ENCODE results near the gene SAFB.

Gene SAFB

DNA sequence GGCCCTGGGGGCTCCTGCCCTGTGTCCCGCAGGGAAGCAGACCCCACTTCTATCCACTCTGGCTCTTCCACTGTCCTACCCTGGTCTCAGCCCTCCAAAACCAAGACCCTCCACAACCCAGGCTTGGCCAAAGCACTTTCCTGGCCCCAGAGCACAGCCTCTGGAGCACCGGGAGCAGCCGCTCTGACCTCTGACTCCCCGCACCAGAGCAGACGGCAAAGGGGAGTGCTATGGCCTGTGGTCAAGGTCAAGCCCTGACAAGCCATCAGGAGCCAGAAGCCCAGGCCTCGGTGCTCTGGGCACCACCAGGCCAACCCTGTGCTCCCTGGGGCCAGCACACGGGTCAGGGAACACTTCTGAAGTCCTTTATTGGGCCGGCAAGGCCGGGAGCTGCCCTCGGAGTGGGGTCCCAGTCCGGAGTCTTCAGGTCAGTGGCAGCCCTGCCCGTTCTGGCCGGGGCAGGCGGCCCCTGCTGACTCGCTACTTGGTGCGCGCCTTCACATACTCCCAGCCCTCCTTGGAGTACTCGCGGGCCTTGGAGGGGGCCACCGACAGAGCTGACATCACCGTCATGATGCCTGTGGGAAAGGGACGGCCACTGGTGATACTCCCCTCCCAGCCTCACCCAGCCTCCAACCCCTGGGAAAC, 55.3 kb downstream of the SAFB start:
- TF ChIP-seq, protein P1, sequence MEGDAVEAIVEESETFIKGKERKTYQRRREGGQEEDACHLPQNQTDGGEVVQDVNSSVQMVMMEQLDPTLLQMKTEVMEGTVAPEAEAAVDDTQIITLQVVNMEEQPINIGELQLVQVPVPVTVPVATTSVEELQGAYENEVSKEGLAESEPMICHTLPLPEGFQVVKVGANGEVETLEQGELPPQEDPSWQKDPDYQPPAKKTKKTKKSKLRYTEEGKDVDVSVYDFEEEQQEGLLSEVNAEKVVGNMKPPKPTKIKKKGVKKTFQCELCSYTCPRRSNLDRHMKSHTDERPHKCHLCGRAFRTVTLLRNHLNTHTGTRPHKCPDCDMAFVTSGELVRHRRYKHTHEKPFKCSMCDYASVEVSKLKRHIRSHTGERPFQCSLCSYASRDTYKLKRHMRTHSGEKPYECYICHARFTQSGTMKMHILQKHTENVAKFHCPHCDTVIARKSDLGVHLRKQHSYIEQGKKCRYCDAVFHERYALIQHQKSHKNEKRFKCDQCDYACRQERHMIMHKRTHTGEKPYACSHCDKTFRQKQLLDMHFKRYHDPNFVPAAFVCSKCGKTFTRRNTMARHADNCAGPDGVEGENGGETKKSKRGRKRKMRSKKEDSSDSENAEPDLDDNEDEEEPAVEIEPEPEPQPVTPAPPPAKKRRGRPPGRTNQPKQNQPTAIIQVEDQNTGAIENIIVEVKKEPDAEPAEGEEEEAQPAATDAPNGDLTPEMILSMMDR (IDR thresholded peaks at IDR 0.05; ENCODE audit: low read depth, low read length): no peak
- no peak overlapping the region for H3K4me3 ChIP-seq (ENCODE audit: low read depth, low read length)

DNA sequence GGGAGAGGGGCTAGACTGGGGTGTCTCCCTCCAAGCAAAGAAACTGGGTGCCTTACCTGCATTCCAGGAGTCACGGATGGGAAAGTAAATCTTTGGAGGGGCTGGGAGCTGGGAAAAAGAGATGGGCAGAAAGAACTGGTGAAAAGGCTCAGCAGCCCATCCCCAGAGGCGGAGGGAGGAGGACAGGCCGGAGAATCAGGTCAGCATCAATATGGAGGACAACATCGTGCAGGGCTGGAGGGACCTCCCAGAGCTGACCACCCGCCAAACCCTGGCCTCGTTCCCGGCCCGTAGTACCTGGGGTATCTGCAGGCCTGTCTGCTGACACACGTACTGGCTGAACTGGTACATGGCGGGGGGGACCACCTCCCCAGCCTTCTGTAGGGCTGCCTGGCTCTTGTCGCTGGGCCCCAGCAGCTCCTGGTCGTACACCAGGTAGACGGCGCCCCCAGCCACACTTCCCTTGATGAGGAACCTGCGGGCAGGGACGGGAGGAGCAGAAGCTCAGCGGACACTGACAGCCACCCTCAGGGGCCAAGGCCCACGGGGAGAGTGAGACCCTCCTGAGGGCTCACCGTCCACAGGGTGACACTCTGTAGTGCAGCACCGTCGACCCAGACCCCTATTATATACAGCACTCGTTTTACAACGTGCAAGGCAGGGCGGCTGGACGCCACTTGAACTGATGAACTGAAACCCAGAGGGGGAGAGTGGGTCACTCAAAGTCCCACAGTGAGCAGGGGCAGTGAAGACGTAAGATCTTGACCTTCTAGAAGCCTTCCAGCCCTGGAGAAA, 56.6 kb downstream of the SAFB start:
- peak overlapping the region; percentile 97 for H3K4me3 ChIP-seq (ENCODE audit: low read depth, low read length)
- TF ChIP-seq, protein P1 (IDR thresholded peaks at IDR 0.05; ENCODE audit: low read depth, low read length): no peak

DNA sequence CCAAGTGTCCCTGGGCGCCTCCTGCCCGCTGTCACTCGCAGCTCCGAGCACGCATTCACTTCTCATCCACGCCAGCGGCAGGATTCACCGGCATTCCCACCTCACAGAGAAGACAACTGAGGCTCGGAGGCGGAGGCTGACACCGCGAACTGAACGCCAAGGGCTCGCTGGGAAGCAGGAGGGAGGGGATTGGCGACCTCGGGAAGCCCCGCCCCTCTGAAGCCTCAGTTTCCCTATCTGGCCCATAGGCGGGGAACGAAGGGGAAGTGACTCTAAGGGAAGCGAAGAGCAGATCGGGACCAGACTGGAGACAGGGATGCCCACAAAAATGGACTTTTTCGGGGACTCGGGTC, 57.2 kb downstream of the SAFB start:
- TF ChIP-seq, protein P1 (IDR thresholded peaks at IDR 0.05; ENCODE audit: low read depth, low read length): no peak

DNA sequence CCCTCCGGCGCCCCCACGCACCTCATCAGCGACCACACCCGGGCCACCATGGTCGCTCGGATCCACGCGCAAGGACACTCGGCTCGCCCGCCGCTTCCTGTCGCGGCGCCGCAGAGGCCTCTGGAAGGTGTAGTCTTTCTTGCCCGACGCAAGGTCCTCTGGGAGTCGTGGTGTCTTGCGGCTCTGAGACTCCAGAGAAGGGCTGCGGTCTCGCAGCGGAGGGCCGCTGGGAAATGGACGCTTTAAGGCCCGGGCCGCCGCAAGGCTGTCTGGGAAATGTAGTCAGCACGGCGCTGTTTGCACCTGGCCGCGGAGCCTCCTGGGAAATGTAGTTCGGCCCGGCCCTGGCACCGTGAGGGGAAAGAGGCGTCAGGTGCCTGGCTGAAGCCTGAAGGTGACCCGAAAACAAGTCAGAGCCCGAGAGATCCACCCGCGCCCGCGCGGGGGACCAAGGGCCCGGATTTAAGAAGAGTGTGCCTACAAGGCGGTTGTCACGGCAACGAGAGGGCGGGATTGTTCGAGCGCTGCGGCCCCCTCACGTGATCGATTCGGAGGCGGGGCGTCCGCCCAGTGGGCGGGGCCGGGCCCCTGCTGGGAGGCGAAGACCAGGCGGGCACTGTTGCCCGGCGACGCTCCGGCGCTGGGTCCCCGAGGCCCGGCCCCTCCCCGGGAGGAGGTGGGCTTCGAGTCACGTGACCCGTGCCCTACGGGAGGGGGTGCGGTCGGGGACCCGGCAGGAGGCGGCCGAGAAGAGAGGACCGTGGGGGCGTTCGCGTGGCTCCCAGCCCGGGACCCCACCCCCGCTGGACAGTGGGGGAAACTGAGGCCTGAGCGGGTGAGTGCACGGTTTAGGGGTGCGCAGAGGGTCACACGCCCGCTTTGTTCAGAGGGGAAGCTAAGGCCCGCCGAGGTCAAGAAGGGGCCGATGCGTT, 57.8 kb downstream of the SAFB start, which contains the start of the genes HSD11B1L and MICOS13:
TSS of gene HSD11B1L (plus strand) at position 591 of the 932 bp plus-strand sequence. CDS start 3,806 bp downstream, outside the sequence.
TSS of gene MICOS13 (minus strand) at position 80 of the 932 bp plus-strand sequence. CDS start at position 50, 30 bp downstream.
- peak within 1 kb of the TSS; percentile 97 for H3K4me3 ChIP-seq (ENCODE audit: low read depth, low read length)
- TF ChIP-seq, protein P1 (IDR thresholded peaks at IDR 0.05; ENCODE audit: low read depth, low read length): no peak

More for the DNA sequence above, 57.2 kb downstream of the SAFB start:
- peak overlapping the region; percentile 97 for H3K4me3 ChIP-seq (ENCODE audit: low read depth, low read length)

DNA sequence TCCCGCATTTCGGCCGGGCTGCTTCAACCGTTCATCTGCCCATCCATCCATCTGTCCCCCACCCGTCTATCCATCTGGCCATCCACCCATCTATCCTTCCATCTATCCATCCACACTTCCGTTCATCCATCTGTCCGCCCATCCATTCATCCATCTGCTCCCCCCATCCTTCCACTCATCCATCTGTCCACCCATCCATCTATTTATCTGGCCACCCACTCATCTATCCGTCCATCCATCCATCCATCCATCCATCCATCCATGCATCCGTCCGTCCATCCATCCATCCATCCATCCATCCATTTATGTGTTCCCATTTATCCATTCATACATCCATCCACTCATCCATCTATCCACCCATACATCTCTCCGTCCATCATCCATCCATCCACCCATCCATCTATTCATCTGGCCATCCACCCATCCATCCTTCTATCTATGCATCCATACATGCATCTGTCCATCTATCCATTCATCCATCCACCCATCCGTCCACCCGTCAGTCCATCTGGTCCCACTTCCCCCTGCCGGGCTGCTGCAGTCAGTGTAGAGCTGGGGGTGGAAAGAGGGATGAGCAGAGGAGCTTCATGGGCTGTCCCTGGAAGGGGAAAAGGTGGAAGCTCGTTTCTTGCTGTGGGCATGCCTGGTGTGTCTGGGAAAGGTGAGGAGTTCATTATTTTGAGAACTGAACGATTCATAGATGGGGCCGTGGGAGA, 58.7 kb downstream of the SAFB start:
- peak overlapping the region; percentile 97 for H3K4me3 ChIP-seq (ENCODE audit: low read depth, low read length)
- TF ChIP-seq, protein P1 (IDR thresholded peaks at IDR 0.05; ENCODE audit: low read depth, low read length): no peak

DNA sequence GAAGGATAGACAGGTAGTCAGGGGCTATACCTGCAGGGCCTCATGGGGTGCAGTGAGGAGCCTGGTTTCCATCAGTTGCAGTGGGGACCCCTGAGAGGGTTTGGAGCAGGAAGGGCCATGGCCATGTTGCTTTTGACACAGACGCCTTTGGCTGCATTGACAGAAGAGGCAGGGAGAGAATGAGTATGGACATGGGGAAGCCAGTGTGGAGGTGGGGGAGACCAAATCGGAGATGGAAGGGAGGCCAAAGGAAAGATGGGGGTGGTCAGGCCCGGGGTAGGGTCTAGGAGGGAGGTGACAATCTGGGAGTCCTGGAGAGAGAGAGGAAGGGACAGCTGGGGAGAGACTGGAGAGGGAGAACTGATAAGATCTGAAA, 59.2 kb downstream of the SAFB start:
- TF ChIP-seq, protein P1 (IDR thresholded peaks at IDR 0.05; ENCODE audit: low read depth, low read length): no peak
- no peak overlapping the region for H3K4me3 ChIP-seq (ENCODE audit: low read depth, low read length)

Data from WI38 (cell line).